Measurements from ENCODE around the gene ISL2.

The ISL2 gene

GRCh38 chr15:76376029-76376428 lies 39.5 kb downstream of the ISL2 start:
- in situ Hi-C loops (cut with MboI; ENCODE audit: low sequenced_read_pairs, unreplicated experiment): no loop called here
- TF ChIP-seq, protein P1, sequence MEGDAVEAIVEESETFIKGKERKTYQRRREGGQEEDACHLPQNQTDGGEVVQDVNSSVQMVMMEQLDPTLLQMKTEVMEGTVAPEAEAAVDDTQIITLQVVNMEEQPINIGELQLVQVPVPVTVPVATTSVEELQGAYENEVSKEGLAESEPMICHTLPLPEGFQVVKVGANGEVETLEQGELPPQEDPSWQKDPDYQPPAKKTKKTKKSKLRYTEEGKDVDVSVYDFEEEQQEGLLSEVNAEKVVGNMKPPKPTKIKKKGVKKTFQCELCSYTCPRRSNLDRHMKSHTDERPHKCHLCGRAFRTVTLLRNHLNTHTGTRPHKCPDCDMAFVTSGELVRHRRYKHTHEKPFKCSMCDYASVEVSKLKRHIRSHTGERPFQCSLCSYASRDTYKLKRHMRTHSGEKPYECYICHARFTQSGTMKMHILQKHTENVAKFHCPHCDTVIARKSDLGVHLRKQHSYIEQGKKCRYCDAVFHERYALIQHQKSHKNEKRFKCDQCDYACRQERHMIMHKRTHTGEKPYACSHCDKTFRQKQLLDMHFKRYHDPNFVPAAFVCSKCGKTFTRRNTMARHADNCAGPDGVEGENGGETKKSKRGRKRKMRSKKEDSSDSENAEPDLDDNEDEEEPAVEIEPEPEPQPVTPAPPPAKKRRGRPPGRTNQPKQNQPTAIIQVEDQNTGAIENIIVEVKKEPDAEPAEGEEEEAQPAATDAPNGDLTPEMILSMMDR (IDR thresholded peaks at IDR 0.05; ENCODE audit: borderline replicate concordance, control extremely low read depth, extremely low read depth, insufficient read depth, missing control alignments): no peak

DNA sequence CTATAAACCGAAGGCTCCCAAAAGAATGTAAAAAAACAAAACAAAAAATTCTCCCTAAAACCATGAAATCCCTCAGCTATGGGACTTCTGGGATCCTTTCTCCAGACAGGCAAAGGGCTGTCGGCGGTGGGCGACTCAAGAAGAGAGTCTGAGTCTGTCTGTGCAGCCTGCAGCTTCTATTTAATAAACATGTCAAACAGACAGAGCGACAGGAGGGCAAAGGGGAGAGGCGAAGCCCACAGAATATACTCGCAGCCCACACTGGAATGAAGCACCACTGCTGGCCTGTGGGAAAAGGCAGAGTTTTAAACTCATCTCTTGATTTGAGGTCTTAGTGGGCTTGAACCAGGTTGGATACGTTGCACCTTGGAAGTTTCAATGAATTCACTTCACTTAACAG lies 40.2 kb downstream of the ISL2 start:
- no peak for DNase-seq (ENCODE audit: low spot score)
- in situ Hi-C loops (cut with MboI; ENCODE audit: low sequenced_read_pairs, unreplicated experiment): no loop called here
- TF ChIP-seq, protein P1 (IDR thresholded peaks at IDR 0.05; ENCODE audit: borderline replicate concordance, control extremely low read depth, extremely low read depth, insufficient read depth, missing control alignments): no peak

More at GRCh38 chr15:76376029-76376428, 39.5 kb downstream of the ISL2 start:
- no peak for DNase-seq (ENCODE audit: low spot score)

GRCh38 chr15:76377217-76377616 lies 40.6 kb downstream of the ISL2 start:
- DNase-seq (ENCODE audit: low spot score): no peak
- TF ChIP-seq, protein P1 (IDR thresholded peaks at IDR 0.05; ENCODE audit: borderline replicate concordance, control extremely low read depth, extremely low read depth, insufficient read depth, missing control alignments): no peak
- in situ Hi-C loops (cut with MboI; ENCODE audit: low sequenced_read_pairs, unreplicated experiment): no loop called here

DNA sequence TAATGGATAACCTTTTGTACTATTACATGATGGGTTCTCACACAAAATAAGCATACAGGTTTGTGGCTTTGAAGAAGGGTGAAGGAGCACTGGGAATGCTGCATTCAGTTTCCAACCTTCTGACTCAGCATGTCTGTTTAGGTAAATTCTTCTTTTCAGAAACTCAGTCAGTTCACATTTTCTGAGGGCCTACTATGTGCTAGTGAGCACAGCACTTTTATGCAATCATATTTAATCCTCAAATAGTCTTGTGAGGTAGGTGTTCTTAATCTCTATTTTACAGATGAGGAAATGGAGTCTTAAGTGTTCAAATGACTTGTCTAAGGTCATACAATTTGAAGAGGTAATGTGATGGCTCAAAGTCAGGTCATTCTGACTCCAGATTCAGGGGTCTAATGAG lies 41.2 kb downstream of the ISL2 start:
- in situ Hi-C loops (cut with MboI; ENCODE audit: low sequenced_read_pairs, unreplicated experiment): no loop called here
- no peak for DNase-seq (ENCODE audit: low spot score)
- TF ChIP-seq, protein P1 (IDR thresholded peaks at IDR 0.05; ENCODE audit: borderline replicate concordance, control extremely low read depth, extremely low read depth, insufficient read depth, missing control alignments): no peak

- no peak for DNase-seq (ENCODE audit: low spot score)
- in situ Hi-C loops (cut with MboI; ENCODE audit: low sequenced_read_pairs, unreplicated experiment): no loop called here
- TF ChIP-seq, protein P1 (IDR thresholded peaks at IDR 0.05; ENCODE audit: borderline replicate concordance, control extremely low read depth, extremely low read depth, insufficient read depth, missing control alignments): no peak
These were observed 42.1 kb downstream of the ISL2 start for GRCh38 chr15:76378691-76379090.

DNA sequence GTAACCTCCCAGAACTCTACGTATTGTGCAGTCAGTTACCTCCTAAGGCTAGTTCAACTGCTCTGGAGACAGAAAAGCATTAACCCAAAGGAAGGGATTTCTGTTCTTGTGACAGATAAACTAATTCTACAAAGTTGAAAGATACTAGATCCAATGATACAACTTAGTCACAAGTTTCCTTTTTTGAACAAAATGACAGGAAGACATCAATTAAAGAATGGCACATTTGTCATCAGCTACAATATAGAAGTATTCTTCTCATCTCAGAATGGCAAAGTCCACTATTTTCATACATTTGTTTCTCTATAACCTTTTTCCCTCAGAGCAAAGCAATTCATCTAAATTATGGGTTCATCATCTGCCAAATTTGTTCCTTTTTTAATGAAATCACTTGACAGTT lies 43.7 kb downstream of the ISL2 start:
- in situ Hi-C loops (cut with MboI; ENCODE audit: low sequenced_read_pairs, unreplicated experiment): no loop called here
- TF ChIP-seq, protein P1 (IDR thresholded peaks at IDR 0.05; ENCODE audit: borderline replicate concordance, control extremely low read depth, extremely low read depth, insufficient read depth, missing control alignments): no peak
- DNase-seq (ENCODE audit: low spot score): no peak

DNA sequence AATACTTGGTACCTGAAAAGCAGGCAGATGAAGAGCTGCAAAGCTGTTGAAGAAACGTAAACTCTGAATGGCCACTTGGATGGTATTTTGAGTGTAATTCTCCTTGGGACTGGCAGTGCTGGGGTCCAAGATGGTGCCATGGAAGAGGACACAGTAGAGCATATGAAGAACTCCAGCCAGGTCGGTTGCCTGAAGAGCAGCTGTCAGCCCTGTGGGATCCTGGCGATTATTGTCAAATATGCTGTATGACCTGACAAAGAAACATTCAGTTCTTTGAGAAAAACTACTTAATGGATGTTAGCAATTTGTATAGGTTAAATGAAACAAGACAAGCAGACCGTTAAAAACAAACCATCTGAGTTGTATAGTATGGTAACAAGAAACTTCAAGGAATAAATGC lies 44.8 kb downstream of the ISL2 start:
- TF ChIP-seq, protein P1 (IDR thresholded peaks at IDR 0.05; ENCODE audit: borderline replicate concordance, control extremely low read depth, extremely low read depth, insufficient read depth, missing control alignments): no peak
- DNase-seq (ENCODE audit: low spot score): no peak
- in situ Hi-C loops (cut with MboI; ENCODE audit: low sequenced_read_pairs, unreplicated experiment): no loop called here

All from GM13976 (cell line).